ENCODE measurements around the gene ELAVL3.
A peak's percentile ranks its signal among the peaks of the same experiment; 100 is the strongest.
"Not testable (repeated sequence)": the region's sequence is repeated elsewhere in the genome, so short reads cannot be mapped to it uniquely, and the experiment has no call there.

The ELAVL3 gene

DNA sequence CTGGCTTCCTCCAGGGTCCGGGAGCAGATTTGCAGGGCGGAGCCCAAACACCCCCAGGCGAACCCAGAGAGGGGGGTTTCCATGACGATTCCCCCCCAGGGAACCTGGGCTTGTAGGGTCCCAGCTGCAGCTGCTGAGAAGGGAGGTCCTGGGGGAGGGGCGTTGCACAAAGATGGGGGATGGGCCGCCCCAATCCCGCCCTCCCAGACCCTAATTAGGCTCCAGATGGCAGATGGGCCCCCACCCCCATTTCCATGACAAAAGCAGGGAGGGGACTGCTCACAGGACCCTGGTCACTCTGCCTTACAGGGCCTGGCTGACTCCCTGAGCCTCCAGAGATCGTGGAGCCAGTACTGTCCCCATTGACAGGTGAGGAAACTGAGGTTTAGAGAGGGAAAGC, 15.2 kb downstream of the ELAVL3 start:
- Histone ChIP-seq H3K4me2 (peak overlapping the region in 5 of 11 experiments; percentile 21 to 51 (median 29); a peak in 7 of 22 replicates), H3K9me3 (replicated peaks in 1 of 11) (no peaks in the 10 kb centered on the region), H3K4me3 (no peak overlapping the region)

DNA sequence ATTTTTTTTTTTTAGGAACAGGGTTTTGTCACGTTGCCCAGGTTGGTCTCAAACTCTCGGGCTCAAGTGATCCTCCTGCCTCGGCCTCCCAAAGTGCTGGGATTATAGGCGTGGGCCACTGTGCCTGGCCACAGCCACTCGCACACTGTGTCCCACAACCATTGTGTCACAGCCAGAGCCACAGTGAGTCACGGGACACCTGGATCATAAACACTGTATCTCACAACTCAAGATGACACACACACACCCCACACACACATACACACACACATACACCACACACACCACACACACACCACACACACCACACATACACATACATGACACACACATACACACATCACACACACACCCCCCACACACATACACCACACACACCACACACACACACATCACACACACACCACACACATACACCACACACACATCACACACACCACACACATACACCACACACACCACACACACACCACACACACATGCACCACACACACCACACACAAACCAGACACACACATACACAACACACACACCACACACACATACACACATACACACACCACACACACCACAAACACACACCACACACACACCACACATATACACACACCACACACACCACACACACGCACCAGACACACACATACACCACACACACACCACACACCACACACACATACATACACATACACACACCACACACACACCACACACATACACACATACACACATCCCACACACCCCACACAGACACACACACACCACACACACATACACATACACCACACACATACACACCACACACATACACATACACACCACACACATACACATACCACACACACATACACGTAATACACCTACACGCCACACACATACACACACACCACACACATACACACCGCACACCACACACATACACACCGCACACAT, 16.2 kb downstream of the ELAVL3 start:
- Histone ChIP-seq H3K4me2 (peak overlapping the region in 5 of 11 experiments; percentile 5 to 29 (median 11); a peak in 2 of 22 replicates), H4K20me1 (no peaks in the 10 kb centered on the region; a peak in 1 of 22 replicates), H3K36me3 (no peaks in the 10 kb centered on the region), H3K4me1 (peaks cover 0 to 20% (median 5%) of the 10 kb centered on the region in 10 experiments; a peak in 9 of 20 replicates), H3K9ac (no peak overlapping the region), H3K27me3 (no peaks in the 10 kb centered on the region), H3K27ac (no peak overlapping the region), H3K9me3 (replicated peaks in 1 of 11) (no peaks in the 10 kb centered on the region), H3K4me3 (no peak overlapping the region)
- TF ChIP-seq Cebpa-rat (IDR thresholded peaks at IDR 0.05), result no peak

More for the DNA sequence above, 15.2 kb downstream of the ELAVL3 start:
- H4K20me1 ChIP-seq, result no peaks in the 10 kb centered on the region; a peak in 1 of 22 replicates
- H3K36me3 ChIP-seq, result no peaks in the 10 kb centered on the region
- H3K4me1 ChIP-seq, result peaks cover 0 to 20% (median 5%) of the 10 kb centered on the region in 10 experiments; a peak in 9 of 20 replicates
- no peak for TF ChIP-seq Cebpa-rat (IDR thresholded peaks at IDR 0.05)
- no peak overlapping the region for H3K27ac ChIP-seq
- H3K9ac ChIP-seq, result no peak overlapping the region
- H3K27me3 ChIP-seq, result no peaks in the 10 kb centered on the region

DNA sequence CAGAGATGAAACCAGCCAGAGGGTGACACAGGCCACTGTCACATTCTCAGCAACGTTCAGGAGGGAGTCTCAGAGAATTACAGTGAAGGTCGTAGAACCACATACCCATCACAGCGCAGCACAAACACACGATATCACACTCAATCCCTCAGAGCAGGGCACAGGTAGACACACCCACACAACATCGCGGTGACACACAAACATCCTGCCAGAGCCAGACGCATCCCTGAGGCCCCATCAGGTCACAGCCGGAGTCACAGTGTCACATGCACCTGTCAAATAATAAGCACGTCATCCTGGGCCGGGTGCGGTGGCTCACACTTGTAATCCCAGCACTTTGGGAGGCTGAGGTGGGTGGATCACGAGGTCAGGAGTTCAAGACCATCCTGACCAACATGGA, 17.5 kb downstream of the ELAVL3 start:
- TF ChIP-seq Cebpa-rat (IDR thresholded peaks at IDR 0.05), result no peak
- Histone ChIP-seq H3K27ac (no peak overlapping the region), H4K20me1 (no peaks in the 10 kb centered on the region; a peak in 1 of 22 replicates), H3K36me3 (no peaks in the 10 kb centered on the region), H3K4me2 (no peak overlapping the region), H3K27me3 (no peaks in the 10 kb centered on the region), H3K9me3 (replicated peaks in 1 of 11) (no peaks in the 10 kb centered on the region), H3K9ac (no peak overlapping the region), H3K4me1 (peaks cover 0 to 20% (median 5%) of the 10 kb centered on the region in 10 experiments; a peak in 9 of 20 replicates), H3K4me3 (no peak overlapping the region)

DNA sequence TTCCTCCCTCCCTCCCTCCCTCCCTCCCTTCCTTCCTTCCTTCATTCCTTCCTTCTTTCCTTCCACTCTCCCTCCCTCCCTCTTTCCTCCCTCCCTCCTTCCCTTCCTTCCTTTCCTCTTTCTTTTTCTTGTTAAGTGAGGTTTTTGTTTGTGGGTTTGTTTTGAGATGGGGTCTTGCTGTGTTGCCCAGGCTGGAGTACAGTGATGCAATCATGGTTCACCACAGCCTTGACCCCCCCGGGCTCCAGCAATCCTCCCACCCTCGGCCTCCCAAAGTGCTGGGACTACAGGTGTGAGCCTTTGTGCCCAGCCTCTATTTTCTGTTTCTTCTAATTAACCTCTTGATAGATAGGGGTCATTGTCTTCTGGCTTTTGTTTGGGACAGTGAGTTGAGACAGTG, 19.4 kb downstream of the ELAVL3 start:
- Histone ChIP-seq H3K27me3 (no peaks in the 10 kb centered on the region), H3K36me3 (no peaks in the 10 kb centered on the region), H3K27ac (no peak overlapping the region), H3K9ac (no peak overlapping the region), H3K4me3 (no peak overlapping the region), H3K4me1 (peaks cover 0 to 20% (median 5%) of the 10 kb centered on the region in 10 experiments; a peak in 9 of 20 replicates), H4K20me1 (no peaks in the 10 kb centered on the region; a peak in 2 of 22 replicates), H3K4me2 (no peak overlapping the region), H3K9me3 (replicated peaks in 1 of 11) (no peaks in the 10 kb centered on the region)
- TF ChIP-seq Cebpa-rat (IDR thresholded peaks at IDR 0.05), result no peak

DNA sequence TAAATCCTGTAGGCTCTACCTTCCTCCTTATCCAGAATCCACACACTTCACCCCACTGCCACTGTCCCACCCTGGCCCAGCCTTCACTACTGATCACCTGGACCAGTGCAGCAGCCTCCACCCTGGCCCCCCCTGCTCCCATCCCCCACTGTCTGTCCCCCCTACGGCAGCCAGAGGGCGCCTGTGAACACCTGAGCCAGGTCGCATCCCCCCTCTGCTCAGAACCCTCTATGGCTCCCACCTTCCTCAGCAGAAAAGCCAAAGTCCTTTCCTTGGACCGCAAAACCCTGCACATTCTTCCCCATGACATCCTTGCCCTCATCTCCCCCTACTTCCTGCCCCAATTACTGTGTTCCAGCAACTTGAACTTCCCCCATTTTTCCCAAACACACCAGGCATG, 20.6 kb downstream of the ELAVL3 start:
- no peaks in the 10 kb centered on the region for H3K9me3 ChIP-seq (replicated peaks in 1 of 11)
- H3K27me3 ChIP-seq, result no peaks in the 10 kb centered on the region
- H3K4me3 ChIP-seq, result no peak overlapping the region
- no peak overlapping the region for H3K4me2 ChIP-seq
- H4K20me1 ChIP-seq, result no peaks in the 10 kb centered on the region; a peak in 2 of 22 replicates
- H3K36me3 ChIP-seq, result no peaks in the 10 kb centered on the region
- TF ChIP-seq Cebpa-rat (IDR thresholded peaks at IDR 0.05), result no peak
- H3K4me1 ChIP-seq, result peaks cover 0 to 13% (median 0%) of the 10 kb centered on the region in 10 experiments; a peak in 6 of 20 replicates
- H3K9ac ChIP-seq, result no peak overlapping the region
- H3K27ac ChIP-seq, result no peak overlapping the region

DNA sequence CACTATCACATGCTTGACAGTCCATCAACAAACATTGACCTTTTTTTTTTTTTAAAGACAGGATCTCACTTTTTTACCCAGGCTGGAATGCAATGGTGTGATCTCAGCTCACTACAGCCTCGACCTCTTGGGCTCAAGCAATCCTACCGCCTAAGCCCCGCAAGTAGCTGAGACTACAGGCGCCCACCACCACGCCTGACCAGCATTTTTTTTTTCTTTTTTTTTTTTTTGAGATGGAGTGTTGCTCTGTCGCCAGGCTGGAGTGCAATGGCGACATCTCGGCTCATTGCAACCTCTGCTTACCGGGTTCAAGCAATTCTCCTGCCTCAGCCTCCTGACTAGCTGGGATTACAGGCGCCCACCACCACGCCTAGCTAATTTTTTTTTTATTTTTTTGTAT, 21.9 kb downstream of the ELAVL3 start:
- not testable (repeated sequence) for H3K9ac ChIP-seq; H3K9me3 ChIP-seq (replicated peaks in 1 of 11); H4K20me1 ChIP-seq; H3K27me3 ChIP-seq; H3K36me3 ChIP-seq; H3K4me3 ChIP-seq; H3K4me1 ChIP-seq; H3K4me2 ChIP-seq; H3K27ac ChIP-seq

DNA sequence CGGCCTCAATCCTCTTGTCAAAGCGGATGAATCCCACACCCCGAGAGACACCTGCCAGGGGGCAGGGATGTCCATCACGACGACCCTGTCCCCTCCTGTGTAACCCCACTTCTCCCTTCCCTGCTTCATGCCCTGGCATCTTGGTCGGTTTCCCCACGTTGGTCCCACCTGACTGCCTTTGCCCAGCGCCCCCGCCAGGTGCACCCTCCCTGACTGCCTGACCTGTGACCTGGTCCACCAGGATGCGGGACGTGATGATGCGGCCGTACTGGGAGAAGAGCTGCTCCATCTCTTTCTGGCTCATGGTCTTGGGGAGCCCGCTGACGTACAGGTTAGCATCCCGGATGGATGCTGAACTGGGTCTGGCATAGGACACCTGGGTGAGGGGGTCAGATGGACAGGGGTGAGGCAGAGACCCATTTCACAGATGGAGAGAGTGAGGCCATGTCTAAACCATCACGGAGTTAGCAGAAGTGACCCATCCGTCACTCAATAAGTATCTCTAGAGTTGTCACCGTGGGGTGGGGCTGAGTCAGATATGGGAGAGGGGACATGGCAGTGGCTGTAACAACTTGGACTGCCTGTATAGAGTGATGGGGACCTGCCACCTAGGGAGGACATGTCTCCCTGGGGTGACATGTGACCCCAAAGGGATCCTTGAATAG, 22.5 kb downstream of the ELAVL3 start:
- H4K20me1 ChIP-seq, result no peaks in the 10 kb centered on the region; a peak in 2 of 22 replicates
- H3K27ac ChIP-seq, result no peak overlapping the region
- no peaks in the 10 kb centered on the region for H3K9me3 ChIP-seq (replicated peaks in 1 of 11)
- H3K4me3 ChIP-seq, result no peak overlapping the region
- TF ChIP-seq Cebpa-rat (IDR thresholded peaks at IDR 0.05), result no peak
- no peaks in the 10 kb centered on the region for H3K27me3 ChIP-seq
- H3K4me2 ChIP-seq, result no peak overlapping the region
- H3K9ac ChIP-seq, result no peak overlapping the region
- H3K36me3 ChIP-seq, result no peaks in the 10 kb centered on the region
- H3K4me1 ChIP-seq, result peaks cover 0 to 5% (median 0%) of the 10 kb centered on the region in 10 experiments; a peak in 3 of 20 replicates

DNA sequence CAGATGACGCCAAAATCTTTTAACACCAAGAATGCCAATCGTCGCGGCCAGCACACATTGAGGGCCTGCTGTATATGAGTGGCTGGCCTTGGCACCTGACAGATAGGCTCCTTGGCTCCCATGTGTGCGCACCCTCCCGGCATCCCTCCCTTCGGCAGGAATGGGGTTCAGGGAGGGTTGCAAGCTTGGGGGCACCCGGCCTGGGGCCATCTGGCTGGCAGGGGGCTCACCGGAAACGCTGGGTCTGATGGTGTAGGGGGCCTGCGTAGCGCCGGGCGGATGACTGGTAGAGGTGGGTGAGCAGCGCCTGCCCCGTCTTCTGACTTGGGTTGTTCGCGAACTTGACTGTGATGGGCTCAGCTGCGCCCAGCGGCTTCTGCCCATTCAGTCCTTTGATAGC, 23.0 kb downstream of the ELAVL3 start:
- H3K27me3 ChIP-seq, result no peaks in the 10 kb centered on the region
- H3K4me3 ChIP-seq, result no peak overlapping the region
- no peak for TF ChIP-seq Cebpa-rat (IDR thresholded peaks at IDR 0.05)
- H3K4me1 ChIP-seq, result no peaks in the 10 kb centered on the region; a peak in 1 of 20 replicates
- H3K9me3 ChIP-seq (replicated peaks in 1 of 11), result no peaks in the 10 kb centered on the region
- no peak overlapping the region for H3K4me2 ChIP-seq
- peaks cover 0 to 2% (median 0%) of the 10 kb centered on the region in 11 experiments; a peak in 2 of 22 replicates for H4K20me1 ChIP-seq
- no peak overlapping the region for H3K9ac ChIP-seq
- no peak overlapping the region for H3K27ac ChIP-seq
- H3K36me3 ChIP-seq, result no peaks in the 10 kb centered on the region

DNA sequence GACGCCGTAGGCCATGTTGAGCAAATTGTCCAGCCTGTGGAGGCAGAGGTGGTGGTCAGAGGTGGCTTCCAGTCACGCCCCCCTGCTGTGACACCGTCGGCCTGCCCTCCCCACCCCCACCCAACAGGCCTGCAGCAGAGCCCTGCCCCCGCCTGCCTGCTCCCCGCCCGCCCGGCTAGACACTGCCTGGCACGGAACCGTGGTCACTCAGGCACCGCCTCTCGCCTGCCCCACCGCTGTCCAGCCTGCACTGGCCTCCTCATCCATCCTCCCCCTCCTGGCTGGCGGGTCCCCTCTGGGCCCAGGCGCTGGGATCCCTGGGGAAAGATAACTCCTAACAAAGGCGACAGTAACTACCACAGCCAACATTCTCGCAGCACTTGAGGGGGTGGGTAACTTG, 23.7 kb downstream of the ELAVL3 start:
- Histone ChIP-seq H3K9ac (no peak overlapping the region), H3K4me2 (no peak overlapping the region), H4K20me1 (peaks cover 0 to 5% (median 0%) of the 10 kb centered on the region in 11 experiments; a peak in 2 of 22 replicates), H3K36me3 (no peaks in the 10 kb centered on the region), H3K4me1 (peaks cover 0 to 1% (median 0%) of the 10 kb centered on the region in 10 experiments; a peak in 5 of 20 replicates), H3K4me3 (no peak overlapping the region), H3K27ac (no peak overlapping the region), H3K9me3 (replicated peaks in 1 of 11) (no peaks in the 10 kb centered on the region), H3K27me3 (no peaks in the 10 kb centered on the region)
- no peak for TF ChIP-seq Cebpa-rat (IDR thresholded peaks at IDR 0.05)

Measured in BLaER1 treated with 17β-estradiol and CSF1 and Interleukin-3, amounts not matched to agents 10 nM and 100 nM (cell line).